ENCODE measurements around the gene MRPL52. TPM values are rescaled to one million over a fixed set of nuclear protein-coding genes. Genes with fewer than 3 reads are reported as not detected.

MRPL52 gene
- total and polyA plus RNA-seq, 8 donors, result 29.1 to 85.0 (median 45.8) TPM

GRCh38 chr14:22871224-22872032, 41.7 kb downstream of the MRPL52 start, which contains the start of gene LRP10:
TSS of gene LRP10 (plus strand) at chr14:22871740. CDS start at chr14:22872304, 564 bp downstream.
- peaks cover 5 to 31% (median 17%) of the 10 kb centered on the region in 3 donors for H3K36me3 ChIP-seq
- intact Hi-C loops (cut with DNase I), result loop anchor here in 1 of 3 donors (10.0 kb wide), 1 partner anchor 103 kb away; no protein-coding TSS in a partner anchor
- no peaks in the 10 kb centered on the region for H3K9me3 ChIP-seq
- H3K4me1 ChIP-seq, result peaks cover 9 to 21% (median 12%) of the 10 kb centered on the region in 3 donors
- peak within 1 kb of the TSS; percentile 94 to 99 (median 98) for H3K27ac ChIP-seq
- no peak for TF ChIP-seq CTCF (IDR thresholded peaks at IDR 0.05)
- no peak for FAIRE-seq
- peak; percentile 92 to 97 (median 94) for DNase-seq
- no peaks in the 10 kb centered on the region for H3K27me3 ChIP-seq
- peak within 1 kb of the TSS; percentile 77 to 97 (median 89) for H3K4me3 ChIP-seq
- peak; percentile 92 to 96 (median 92) for ATAC-seq
- 0 to 1% methylated on average over 43 to 50 of the region's 50 CpGs for WGBS, 2 donors

- peak; percentile 86 to 94 (median 90) for TF ChIP-seq CTCF (IDR thresholded peaks at IDR 0.05)
- peak; percentile 62 to 78 (median 72) for ATAC-seq
- WGBS, 2 donors, result 0% methylated on average over 28 to 45 of the region's 45 CpGs
- DNase-seq, result peak; percentile 76 to 89 (median 85)
- peaks cover 5 to 39% (median 25%) of the 10 kb centered on the region in 3 donors for H3K36me3 ChIP-seq
- FAIRE-seq, result no peak
- peaks cover 9 to 21% (median 12%) of the 10 kb centered on the region in 3 donors for H3K4me1 ChIP-seq
- no peaks in the 10 kb centered on the region for H3K9me3 ChIP-seq
- intact Hi-C loops (cut with DNase I), result loop anchor here in 1 of 3 donors (10.0 kb wide), 1 partner anchor 103 kb away; no protein-coding TSS in a partner anchor
- no peaks in the 10 kb centered on the region for H3K27me3 ChIP-seq
- H3K4me3 ChIP-seq, result peak overlapping the region; percentile 77 to 97 (median 89)
- peak overlapping the region; percentile 94 to 99 (median 98) for H3K27ac ChIP-seq
These were observed 42.5 kb downstream of the MRPL52 start for GRCh38 chr14:22872033-22872832.

DNA sequence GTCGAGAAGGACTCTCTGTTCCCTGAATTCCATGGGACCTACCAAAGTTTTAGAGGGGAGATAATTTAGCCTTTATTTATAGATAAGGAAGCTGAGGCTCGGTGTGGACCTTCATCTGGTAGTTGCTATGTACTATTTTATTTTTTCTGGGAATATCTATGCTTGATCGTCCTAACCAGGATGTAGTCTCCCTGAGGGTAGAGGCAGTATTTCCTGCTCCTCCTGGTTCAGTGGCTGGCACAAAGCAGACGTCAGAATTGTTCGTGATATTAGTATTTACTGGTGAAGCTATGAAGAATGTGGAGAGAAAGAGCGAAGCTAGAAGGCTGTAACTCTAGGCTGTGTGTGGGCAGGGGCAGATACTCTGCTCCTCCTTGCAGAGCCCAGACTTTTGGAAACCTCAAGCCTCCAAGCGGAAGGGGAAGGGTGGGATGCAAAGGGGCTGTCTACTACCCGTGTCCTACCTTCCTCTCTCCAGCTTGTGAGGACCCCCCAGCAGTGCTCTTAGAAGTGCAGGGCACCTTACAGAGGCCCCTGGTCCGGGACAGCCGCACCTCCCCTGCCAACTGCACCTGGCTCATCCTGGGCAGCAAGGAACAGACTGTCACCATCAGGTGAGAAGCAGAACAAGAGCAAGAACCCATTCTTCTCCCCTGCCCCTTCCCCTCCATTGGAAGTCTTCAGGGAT, 43.3 kb downstream of the MRPL52 start:
- ATAC-seq (no peak), DNase-seq (peak in 2 of 6 donors; percentile 26 to 42), FAIRE-seq (no peak)
- WGBS, 2 donors, result 32 to 38% methylated on average over 10 of the region's 10 CpGs
- Histone ChIP-seq H3K9me3 (no peaks in the 10 kb centered on the region), H3K27me3 (no peaks in the 10 kb centered on the region), H3K36me3 (peaks cover 8 to 46% (median 31%) of the 10 kb centered on the region in 3 donors), H3K4me1 (peaks cover 9 to 21% (median 12%) of the 10 kb centered on the region in 3 donors), H3K27ac (peak overlapping the region; percentile 94 to 99 (median 98)), H3K4me3 (peak overlapping the region; percentile 77 to 97 (median 89))
- no peak for TF ChIP-seq CTCF (IDR thresholded peaks at IDR 0.05)
- intact Hi-C loops (cut with DNase I), result loop anchor here in 1 of 3 donors (10.0 kb wide), 1 partner anchor 102 kb away; no protein-coding TSS in a partner anchor

DNA sequence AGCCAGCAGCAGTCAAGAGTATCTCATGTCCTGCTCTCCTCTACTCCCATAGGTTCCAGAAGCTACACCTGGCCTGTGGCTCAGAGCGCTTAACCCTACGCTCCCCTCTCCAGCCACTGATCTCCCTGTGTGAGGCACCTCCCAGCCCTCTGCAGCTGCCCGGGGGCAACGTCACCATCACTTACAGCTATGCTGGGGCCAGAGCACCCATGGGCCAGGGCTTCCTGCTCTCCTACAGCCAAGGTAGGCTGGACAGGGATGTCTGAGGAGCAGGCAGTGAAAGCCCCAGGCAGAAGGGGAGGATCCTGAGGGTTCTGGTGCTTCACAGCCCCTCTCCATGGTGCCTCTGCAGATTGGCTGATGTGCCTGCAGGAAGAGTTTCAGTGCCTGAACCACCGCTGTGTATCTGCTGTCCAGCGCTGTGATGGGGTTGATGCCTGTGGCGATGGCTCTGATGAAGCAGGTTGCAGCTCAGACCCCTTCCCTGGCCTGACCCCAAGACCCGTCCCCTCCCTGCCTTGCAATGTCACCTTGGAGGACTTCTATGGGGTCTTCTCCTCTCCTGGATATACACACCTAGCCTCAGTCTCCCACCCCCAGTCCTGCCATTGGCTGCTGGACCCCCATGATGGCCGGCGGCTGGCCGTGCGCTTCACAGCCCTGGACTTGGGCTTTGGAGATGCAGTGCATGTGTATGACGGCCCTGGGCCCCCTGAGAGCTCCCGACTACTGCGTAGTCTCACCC, 45.5 kb downstream of the MRPL52 start:
- H3K4me1 ChIP-seq, result peaks cover 8 to 19% (median 12%) of the 10 kb centered on the region in 3 donors
- FAIRE-seq (no peak), ATAC-seq (no peak), DNase-seq (peak in 1 of 6 donors; percentile 58)
- H3K9me3 ChIP-seq, result no peaks in the 10 kb centered on the region
- H3K27ac ChIP-seq, result no peak overlapping the region
- H3K27me3 ChIP-seq, result no peaks in the 10 kb centered on the region
- no peak overlapping the region for H3K4me3 ChIP-seq
- 93 to 94% methylated on average over 14 to 15 of the region's 15 CpGs for WGBS, 2 donors
- no peak for TF ChIP-seq CTCF (IDR thresholded peaks at IDR 0.05)
- peaks cover 8 to 52% (median 31%) of the 10 kb centered on the region in 3 donors for H3K36me3 ChIP-seq
- intact Hi-C loops (cut with DNase I), result loop anchor here in 1 of 3 donors (10.0 kb wide), 1 partner anchor 100 kb away; no protein-coding TSS in a partner anchor

All from pancreas (tissue), 10 donors.